GM12878 (cell line): ENCODE data around the gene BTNL9. TPM values are rescaled to one million over a fixed set of nuclear protein-coding genes. Genes with fewer than 3 reads are reported as not detected.

Source experiments
- ATAC-seq: fragments of 200-7000 bp; cut with Tn5 transposase; 3 replicates; pipeline ENCODE4 v1.9.1; 2020; ENCODE audit warnings: mild to moderate bottlenecking, moderate library complexity
- BruUV-seq: library from RNA; stranded (reverse); fragments of 400-500 nt; replicated peaks from 2 replicates; lab custom pipeline; 2021; lab: Mats Ljungman, UMichigan
- CTCF ChIA-PET: fragments of 300-600 bp; sonication (Branson Sonifier 250); formaldehyde crosslinking; extraction: SDS; loops from one replicate; lab custom pipeline; 2021; ENCODE audit warnings: inconsistent platforms; lab: Yijun Ruan, JAX
- POLR2A ChIA-PET: fragments of 350-600 bp; formaldehyde crosslinking; extraction: SDS; loops from one replicate; lab custom pipeline; 2021; ENCODE audit warnings: inconsistent platforms; lab: Charles Lee
- RAD21 ChIA-PET: fragments of 300-600 bp; sonication (Branson Sonifier 250); formaldehyde crosslinking; loops from one replicate; lab custom pipeline; 2023; ENCODE audit warnings: antibody characterized with exemption; ENCODE audit not compliant: unreplicated experiment; lab: Charles Lee
- SMC1A ChIA-PET: fragments of 300-600 bp; sonication (Branson Sonifier 250); formaldehyde crosslinking; loops from one replicate; lab custom pipeline; 2023; ENCODE audit not compliant: unreplicated experiment, uncharacterized antibody; lab: Charles Lee
- DNase-seq: peaks from one replicate; pipeline ENCODE4 v3.0.0-alpha.2; 2011; ENCODE audit warnings: low read depth, low spot score
- FAIRE-seq: peaks from 3 replicates; lab custom pipeline; 2011; peaks lifted over from hg19 to GRCh38; lab: Jason Lieb, UNC
- H2AFZ ChIP-seq: 2 replicates; pipeline ENCODE4 v1.6.0; 2011; ENCODE audit warnings: low read depth, low read length, control low read depth; ENCODE audit not compliant: control insufficient read depth
- H3K27ac ChIP-seq: 2 replicates; pipeline ENCODE4 v1.5.1; 2011; ENCODE audit warnings: control low read depth; ENCODE audit not compliant: control insufficient read depth, insufficient read depth
- H3K27me3 ChIP-seq, 2 experiments: replicated peaks in 1 of 2; 2 replicates each; pipeline versions ENCODE4 v1.6.0 to v1.6.1; 2011; ENCODE audit warnings: low read length in 1 of 2; ENCODE audit not compliant: control insufficient read depth in 2 of 2, insufficient read depth in 2 of 2
- H3K36me3 ChIP-seq, 2 experiments: 2 replicates each; pipeline ENCODE4 v1.5.1; 2011; ENCODE audit warnings: low read length in 1 of 2; ENCODE audit not compliant: control insufficient read depth in 2 of 2, insufficient read depth in 2 of 2
- H3K4me1 ChIP-seq: 2 replicates; pipeline ENCODE4 v1.6.1; 2011; ENCODE audit warnings: mild to moderate bottlenecking, low read length, moderate library complexity, mixed read lengths; ENCODE audit not compliant: control insufficient read depth, insufficient read depth
- H3K4me2 ChIP-seq: 2 replicates; pipeline ENCODE4 v1.6.0; 2011; ENCODE audit warnings: control low read depth; ENCODE audit not compliant: control insufficient read depth, insufficient read depth
- H3K4me3 ChIP-seq: fragments of 200-600 bp; sonication (generic); 2 replicates; pipeline ENCODE4 v1.5.1; 2016
- H3K79me2 ChIP-seq: 2 replicates; pipeline ENCODE4 v1.6.0; 2011; ENCODE audit warnings: low read length; ENCODE audit not compliant: control insufficient read depth, insufficient read depth
- H3K9ac ChIP-seq: 2 replicates; pipeline ENCODE4 v1.8.0; 2011; ENCODE audit warnings: low read length, control low read depth, mixed read lengths; ENCODE audit not compliant: control insufficient read depth, insufficient read depth
- H3K9me3 ChIP-seq: replicated peaks from 3 replicates; pipeline ENCODE4 v1.5.1; 2011; ENCODE audit warnings: mild to moderate bottlenecking, low read length; ENCODE audit not compliant: control insufficient read depth, insufficient read depth
- H4K20me1 ChIP-seq: 2 replicates; pipeline ENCODE4 v1.6.0; 2011; ENCODE audit not compliant: control insufficient read depth, insufficient read depth
- FOS ChIP-seq: IDR thresholded peaks from 3 replicates; pipeline ENCODE4 v1.6.1; 2011; ENCODE audit warnings: borderline replicate concordance; ENCODE audit not compliant: insufficient read length; ENCODE audit errors: extremely low read depth
- HDGF ChIP-seq: fragments of 450-650 bp; IDR thresholded peaks from 2 replicates; pipeline ENCODE4 v1.6.1; 2016; ENCODE audit warnings: antibody characterized with exemption
- RAD21 ChIP-seq: IDR thresholded peaks from 2 replicates; pipeline ENCODE4 v1.6.1; 2011; ENCODE audit warnings: mild to moderate bottlenecking, low read depth, low read length, moderate library complexity; ENCODE audit not compliant: insufficient read depth
- RCOR1 ChIP-seq: conservative IDR thresholded peaks from 2 replicates; pipeline ENCODE4 v1.6.1; 2012; ENCODE audit warnings: low read depth, low read length, improper control_type of control experiment
- RELA ChIP-seq: fragments of 450-650 bp; IDR thresholded peaks from 2 replicates; pipeline ENCODE4 v1.8.0; 2014; ENCODE audit warnings: borderline replicate concordance; ENCODE audit not compliant: partially characterized antibody
- WGBS: methylation state at CpG from one replicate; pipeline ENCODE4 v1.1.6; 2016; ENCODE audit warnings: low lambda C conversion rate; ENCODE audit not compliant: insufficient replicate concordance, insufficient coverage; ENCODE audit errors: missing lambda C conversion rate; 5-methylcytosine and 5-hydroxymethylcytosine counted together
- in situ Hi-C: fragments of 300-500 bp; cut with MboI; formaldehyde crosslinking; loops from 9 replicates; pipeline ENCODE4 v1.14.3; 2018; ENCODE audit warnings: mixed read lengths
- intact Hi-C: fragments of 100-400 bp; cut with micrococcal nuclease; formaldehyde crosslinking; loops from one replicate; pipeline ENCODE4 v1.14.2; 2022; ENCODE audit not compliant: unreplicated experiment
- polyA plus RNA-seq, 11 experiments: library from polyadenylated mRNA; depleted of rRNA in 4 of 11; unstranded in 6 of 11; stranded (reverse) in 5 of 11; fragments of >200 nt; fragmentation: Nextera tagmentation in 4 of 11; fragmentation: Illumina TruSeq in 1 of 11; extraction: Ambion mirVana in 4 of 11; extraction: Trizol in 1 of 11; gene quantifications; 1 replicate in 1 of 11; 2 replicates in 10 of 11; pipeline versions ENCODE4 v1.2.1 to v1.2.3, GENCODE V29; 2011 to 2016; ENCODE audit warnings: inconsistent platforms in 2 of 11, missing spikeins in 2 of 11, low read depth in 1 of 11
- total RNA-seq, 4 experiments: library from RNA; depleted of rRNA in 3 of 4; stranded (reverse); fragments of >200 nt in 3 of 4; fragmentation: Illumina TruSeq in 1 of 4; extraction: Trizol in 1 of 4; gene quantifications; 2 replicates each; pipeline versions ENCODE4 v1.2.1 to v1.2.3, GENCODE V29; 2013 to 2021
- TF ChIP-seq, protein P1 (sequence below): fragments of 450-650 bp; IDR thresholded peaks from 2 replicates; pipeline ENCODE4 v1.6.1; 2017; ENCODE audit warnings: mild to moderate bottlenecking

The BTNL9 gene
- total and polyA plus RNA-seq, 10 of the 15 experiments (the other 5 are each of a cell fraction or from before 2014, with no cell fraction given), result 0.01 to 16.5 (median 0.06) TPM; not detected in 5

DNA sequence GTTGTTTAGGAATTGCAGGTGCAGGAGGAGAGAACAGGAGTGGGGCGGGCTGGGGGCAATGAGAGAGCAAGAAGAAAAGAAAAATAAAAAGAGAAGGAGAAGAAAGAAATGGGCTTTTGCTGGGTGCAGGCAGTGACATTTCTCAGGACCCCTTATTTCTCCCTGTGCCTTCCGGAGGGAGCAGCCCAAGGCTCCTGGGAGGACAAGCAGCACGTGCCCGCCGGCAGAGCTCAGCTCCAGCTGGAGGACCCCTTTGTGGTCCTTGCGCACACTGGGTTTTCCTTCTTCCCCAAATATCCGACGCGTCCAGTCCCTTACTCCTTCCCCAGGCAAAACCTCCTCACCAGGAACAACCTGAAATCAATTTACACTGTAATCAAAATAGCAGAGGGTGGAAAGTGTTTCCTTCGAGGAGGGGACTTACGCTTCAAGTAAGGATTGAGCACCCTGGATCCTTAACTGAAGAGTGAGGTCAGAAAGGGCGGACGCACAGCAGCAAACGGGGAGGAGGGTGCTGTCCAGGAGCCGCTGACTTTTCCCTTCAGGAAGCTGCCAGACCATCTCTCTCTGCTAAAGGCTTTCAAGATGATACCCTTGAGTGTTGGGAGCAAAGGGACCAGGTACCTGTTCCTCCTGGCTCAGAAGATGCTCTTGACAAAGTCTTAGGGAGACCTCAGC is 2.1 kb downstream of the BTNL9 start:
- Histone ChIP-seq H4K20me1 (no peaks in the 10 kb centered on the region), H3K4me3 (no peak overlapping the region), H3K4me2 (no peak overlapping the region), H3K9ac (no peak overlapping the region), H3K9me3 (no peaks in the 10 kb centered on the region; the same call in 2 of the 3 replicates), H3K79me2 (no peaks in the 10 kb centered on the region), H3K27me3 (no peaks in the 10 kb centered on the region), H3K4me1 (no peaks in the 10 kb centered on the region), H3K36me3 (no peaks in the 10 kb centered on the region), H2AFZ (no peak overlapping the region), H3K27ac (no peak overlapping the region)
- in situ Hi-C loops (no loop called here), intact Hi-C loops (no loop called here)
- WGBS, result 46% methylated on average over 15 of the region's 15 CpGs
- ATAC-seq, result no peak
- CTCF ChIA-PET, result interaction anchor here (0.6 to 3.4 kb wide), 6 partner anchors 105 to 173 kb away, joined by 3 to 12 read pairs (median 5); no protein-coding TSS in a partner anchor
- TF ChIP-seq RCOR1, result no peak
- no peak for TF ChIP-seq RELA
- no peak for TF ChIP-seq RAD21
- TF ChIP-seq, protein P1, sequence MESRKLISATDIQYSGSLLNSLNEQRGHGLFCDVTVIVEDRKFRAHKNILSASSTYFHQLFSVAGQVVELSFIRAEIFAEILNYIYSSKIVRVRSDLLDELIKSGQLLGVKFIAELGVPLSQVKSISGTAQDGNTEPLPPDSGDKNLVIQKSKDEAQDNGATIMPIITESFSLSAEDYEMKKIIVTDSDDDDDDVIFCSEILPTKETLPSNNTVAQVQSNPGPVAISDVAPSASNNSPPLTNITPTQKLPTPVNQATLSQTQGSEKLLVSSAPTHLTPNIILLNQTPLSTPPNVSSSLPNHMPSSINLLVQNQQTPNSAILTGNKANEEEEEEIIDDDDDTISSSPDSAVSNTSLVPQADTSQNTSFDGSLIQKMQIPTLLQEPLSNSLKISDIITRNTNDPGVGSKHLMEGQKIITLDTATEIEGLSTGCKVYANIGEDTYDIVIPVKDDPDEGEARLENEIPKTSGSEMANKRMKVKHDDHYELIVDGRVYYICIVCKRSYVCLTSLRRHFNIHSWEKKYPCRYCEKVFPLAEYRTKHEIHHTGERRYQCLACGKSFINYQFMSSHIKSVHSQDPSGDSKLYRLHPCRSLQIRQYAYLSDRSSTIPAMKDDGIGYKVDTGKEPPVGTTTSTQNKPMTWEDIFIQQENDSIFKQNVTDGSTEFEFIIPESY, result no peak
- TF ChIP-seq FOS, result no peak
- no peak for TF ChIP-seq HDGF
- DNase-seq, result no peak
- RAD21 ChIA-PET, result interaction anchor here (2.2 kb wide), 1 partner anchor 130 kb away, joined by 7 read pairs; no protein-coding TSS in a partner anchor
- POLR2A ChIA-PET, result no interaction called here
- SMC1A ChIA-PET, result interaction anchor here (1.0 to 1.3 kb wide), 2 partner anchors 9 to 258 kb away, joined by 3 to 5 read pairs; no protein-coding TSS in a partner anchor
- no peak for FAIRE-seq
- no TSS peak for BruUV-seq
